ENCODE data around the gene LRRC36.
"Not testable (repeated sequence)": the region's sequence is repeated elsewhere in the genome, so short reads cannot be mapped to it uniquely, and the experiment has no call there.

Gene LRRC36

GRCh38 chr16:67345401-67345800 is 18.8 kb downstream of the LRRC36 start:
- DNase-seq, result no peak

DNA sequence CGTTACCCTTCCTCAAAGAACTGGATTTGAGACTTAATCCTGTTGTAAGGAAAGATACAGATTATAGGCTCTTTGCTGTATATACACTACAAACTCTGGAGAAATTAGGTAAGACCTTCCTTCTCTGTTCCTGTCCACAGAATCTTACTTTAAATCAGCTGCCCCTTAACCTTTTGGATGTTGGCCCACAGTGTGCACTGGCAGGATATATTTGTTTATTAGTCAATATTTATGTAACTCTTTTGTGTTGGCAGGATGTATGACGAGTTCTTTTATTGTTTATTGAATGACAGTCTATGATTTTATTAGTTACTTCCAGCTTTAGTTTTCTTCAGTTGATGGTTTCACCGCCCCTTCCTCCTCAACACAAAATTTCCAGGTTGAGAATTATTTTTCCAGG is 19.7 kb downstream of the LRRC36 start:
- no peak for DNase-seq

DNA sequence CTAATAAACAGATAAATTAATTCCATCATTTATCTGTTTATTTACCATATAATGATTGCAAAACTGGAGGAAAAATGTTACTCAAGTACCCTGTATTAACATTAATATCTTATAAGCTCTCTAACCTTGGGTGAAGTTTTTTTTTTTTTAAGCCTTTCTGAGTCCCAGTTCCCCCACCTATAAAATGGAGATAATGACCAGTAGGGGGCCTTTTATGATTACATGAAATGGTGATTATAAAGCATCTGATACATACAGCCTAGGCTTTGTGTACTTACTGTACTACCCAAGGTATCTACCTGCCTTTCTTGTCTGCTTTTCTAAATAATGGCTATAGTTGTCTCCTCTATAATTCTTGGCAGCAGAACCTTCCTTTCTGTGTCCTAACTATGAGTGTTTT is 22.6 kb downstream of the LRRC36 start:
- DNase-seq, result no peak

DNA sequence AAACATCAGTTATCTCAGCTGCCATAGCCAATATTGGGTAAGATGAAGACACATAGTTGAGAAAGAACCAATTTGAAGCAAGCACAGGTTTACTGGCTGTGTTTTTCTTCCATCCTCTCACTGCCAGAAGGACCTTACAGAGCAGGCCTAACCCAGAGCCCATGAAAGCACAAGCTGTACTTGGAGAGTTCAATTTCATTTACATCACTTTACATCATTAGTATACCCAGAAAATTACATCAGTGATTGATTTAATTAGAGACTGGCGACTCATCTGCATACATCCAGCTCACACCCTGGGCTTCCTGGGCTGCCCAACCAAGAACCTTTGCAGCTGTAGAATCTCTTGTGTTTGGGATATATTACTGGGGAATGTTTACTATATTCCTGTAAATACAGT is 23.7 kb downstream of the LRRC36 start:
- no peak for DNase-seq

GRCh38 chr16:67352463-67352862 is 25.8 kb downstream of the LRRC36 start:
- not testable (repeated sequence) for DNase-seq

GRCh38 chr16:67356396-67356795 is 29.8 kb downstream of the LRRC36 start:
- DNase-seq, result no peak

GRCh38 chr16:67357561-67357960 is 30.9 kb downstream of the LRRC36 start:
- no peak for DNase-seq

GRCh38 chr16:67359540-67360269 is 33.1 kb downstream of the LRRC36 start:
- DNase-seq, result not testable (repeated sequence)

GRCh38 chr16:67361038-67361437 is 34.4 kb downstream of the LRRC36 start:
- no peak for DNase-seq

GRCh38 chr16:67364600-67365235 is 38.1 kb downstream of the LRRC36 start:
- DNase-seq, result no peak

- DNase-seq, result no peak
Measured at GRCh38 chr16:67370661-67371060, 44.0 kb downstream of the LRRC36 start.

DNA sequence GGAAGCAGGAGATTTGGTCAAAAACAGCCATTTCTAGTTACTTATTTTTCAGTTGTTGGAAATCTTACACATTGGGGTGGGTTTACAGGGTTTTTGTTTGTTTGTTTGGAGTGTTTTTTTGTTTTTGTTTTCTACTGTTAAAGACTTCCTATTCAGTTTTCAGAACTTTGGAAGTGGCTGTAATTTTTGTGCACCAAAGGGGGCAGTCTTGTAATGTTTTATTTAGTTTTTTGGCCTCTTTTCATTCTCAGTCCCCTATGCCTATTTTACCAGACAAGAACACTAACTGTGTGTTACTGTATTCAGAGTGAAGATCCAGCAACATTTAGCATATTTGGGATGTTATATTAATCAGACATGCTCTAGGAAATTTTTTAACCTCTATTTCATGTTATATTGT is 46.0 kb downstream of the LRRC36 start:
- DNase-seq, result peak in 1 of 2 experiments; percentile 31

DNA sequence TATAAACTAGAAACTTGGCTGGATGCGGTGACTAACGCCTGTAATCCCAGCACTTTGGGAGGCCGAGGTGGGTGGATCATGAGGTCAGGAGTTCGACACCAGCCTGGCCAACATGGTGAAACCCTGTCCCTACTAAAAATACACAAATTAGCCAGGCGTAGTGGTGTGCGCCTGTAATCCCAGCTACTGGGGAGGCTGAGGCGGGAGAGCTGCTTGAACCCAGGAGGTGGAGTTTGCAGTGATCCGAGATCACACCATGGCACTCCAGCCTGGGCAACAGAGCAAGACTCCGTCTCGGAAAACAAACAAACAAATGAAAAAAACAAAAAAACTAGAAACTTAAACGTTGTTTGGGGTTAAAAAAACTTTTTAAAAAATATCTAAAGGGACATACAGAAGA is 49.4 kb downstream of the LRRC36 start:
- not testable (repeated sequence) for DNase-seq

DNA sequence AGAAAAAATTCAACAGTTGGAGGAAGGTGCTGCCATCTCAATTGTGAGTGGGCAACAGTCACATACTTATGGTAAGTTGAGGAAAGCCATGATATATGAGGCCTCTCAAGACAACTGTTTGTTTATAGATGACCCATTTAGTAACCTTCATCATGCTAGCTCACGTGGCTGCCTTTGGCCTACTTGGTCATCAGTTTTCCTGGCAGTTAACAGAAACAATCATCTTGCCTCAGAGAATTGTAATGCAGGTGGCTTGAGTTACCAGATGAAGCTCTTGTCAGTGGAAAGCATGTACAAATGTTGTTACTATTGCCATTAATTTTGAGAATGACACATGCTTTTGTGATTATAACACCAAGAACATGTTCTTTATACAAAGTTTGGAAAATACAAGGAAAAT is 52.0 kb downstream of the LRRC36 start:
- no peak for DNase-seq

- no peak for DNase-seq
Measured at GRCh38 chr16:67383284-67383683, 56.7 kb downstream of the LRRC36 start.

- peak; percentile 15 to 36 for DNase-seq
Measured at GRCh38 chr16:67384778-67385510, 58.3 kb downstream of the LRRC36 start.

DNA sequence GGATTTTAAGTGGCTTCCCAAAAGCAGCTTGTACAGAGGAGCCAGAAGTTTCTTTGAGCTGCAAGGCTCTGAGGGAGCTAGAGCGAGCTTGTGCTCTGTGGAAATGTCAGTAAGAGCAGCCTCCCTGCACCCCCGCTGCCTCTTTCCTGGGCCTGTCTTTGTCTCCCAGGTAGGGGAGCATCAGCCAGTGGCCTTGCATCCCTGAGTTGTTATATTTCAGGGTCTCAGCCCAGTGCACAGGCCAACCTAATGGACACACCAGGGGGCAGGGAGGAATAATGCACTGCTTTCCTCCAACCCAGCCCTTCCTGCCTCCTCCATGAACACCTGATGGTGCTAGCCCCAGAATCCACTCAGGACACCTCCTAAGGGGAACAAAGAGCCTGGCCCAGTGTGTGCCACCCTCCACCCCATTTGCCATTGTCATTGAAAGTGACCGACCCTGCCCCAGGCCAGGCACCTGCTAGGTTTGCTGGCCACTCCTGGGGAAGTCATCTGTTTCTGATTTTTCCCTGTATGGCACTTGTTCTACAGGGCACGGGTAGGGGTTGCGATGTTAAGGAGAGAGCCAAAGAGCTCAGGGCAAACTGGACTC is 60.3 kb downstream of the LRRC36 start:
- DNase-seq, result no peak

- no peak for DNase-seq
Measured at GRCh38 chr16:67387479-67388079, 61.0 kb downstream of the LRRC36 start.

- DNase-seq, result no peak
Measured at GRCh38 chr16:67388191-67388590, 61.6 kb downstream of the LRRC36 start.

DNA sequence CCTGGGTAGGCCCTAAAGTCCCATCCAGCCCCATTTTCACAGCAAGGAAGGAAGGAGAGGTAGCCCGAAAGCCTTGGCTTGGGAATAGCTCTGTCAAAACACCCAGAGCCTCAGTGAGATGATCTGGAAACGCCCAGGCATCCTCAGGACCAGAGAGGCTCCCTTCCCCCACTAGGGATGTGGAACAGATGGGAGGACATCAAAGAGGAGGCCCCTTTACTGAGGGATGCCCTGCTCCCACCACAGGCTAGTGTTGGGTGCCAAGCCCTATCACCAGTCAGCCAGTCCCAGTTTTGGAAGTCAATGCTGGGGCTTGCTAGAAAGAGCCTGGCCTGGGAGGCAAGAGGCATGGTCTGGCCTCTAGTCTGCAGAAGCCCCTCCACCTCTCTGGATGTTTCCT is 62.0 kb downstream of the LRRC36 start:
- no peak for DNase-seq

- DNase-seq, result no peak
Measured at GRCh38 chr16:67389911-67390815, 63.5 kb downstream of the LRRC36 start.

GRCh38 chr16:67390816-67391423 is 64.3 kb downstream of the LRRC36 start:
- no peak for DNase-seq
